Cardiac muscle cell (in vitro differentiated cells and primary cell): ENCODE results near the gene TEAD3. TPM values are rescaled to one million over a fixed set of nuclear protein-coding genes. Genes with fewer than 3 reads are reported as not detected.

ENCODE experiments used
- DNase-seq, 2 donors: peaks; one replicate each; pipeline versions ENCODE4 v3.0.0 to v3.0.0-alpha.2; 2010 to 2017; ENCODE audit warnings: low read depth in 1 of 2, low spot score in 1 of 2
- H3K27ac ChIP-seq: fragments of 200-600 bp; sonication (generic); 2 replicates; pipeline ENCODE4 v1.5.1; 2016
- H3K27me3 ChIP-seq: fragments of 200-600 bp; sonication (generic); 2 replicates; pipeline ENCODE4 v1.6.0; 2016; ENCODE audit warnings: control low read depth
- H3K36me3 ChIP-seq: fragments of 200-600 bp; sonication (generic); 2 replicates; pipeline ENCODE4 v1.5.1; 2016; ENCODE audit warnings: control low read depth
- H3K4me1 ChIP-seq: fragments of 200-600 bp; sonication (generic); 2 replicates; pipeline ENCODE4 v1.8.1; 2017; ENCODE audit warnings: low read depth, mild to moderate bottlenecking, mixed run types
- H3K4me3 ChIP-seq: fragments of 200-600 bp; sonication (generic); 2 replicates; pipeline ENCODE4 v1.5.1; 2016; ENCODE audit warnings: mild to moderate bottlenecking
- H3K9me3 ChIP-seq: fragments of 200-600 bp; sonication (generic); 2 replicates; pipeline ENCODE4 v1.5.1; 2017; ENCODE audit warnings: low read depth, mild to moderate bottlenecking, control low read depth
- CTCF ChIP-seq: IDR thresholded peaks from 2 replicates; pipeline ENCODE4 v1.5.1; 2012; ENCODE audit warnings: low read depth, mild to moderate bottlenecking, low read length
- polyA plus RNA-seq: library from polyadenylated mRNA; unstranded; fragments of >200 nt; fragmentation: Nextera tagmentation; extraction: Ambion mirVana; gene quantifications from 2 replicates; pipeline ENCODE4 v1.2.1, GENCODE V29; 2016
- total RNA-seq: library from RNA; depleted of rRNA; stranded (reverse); fragments of >200 nt; gene quantifications from 2 replicates; pipeline ENCODE4 v1.2.3, GENCODE V29; 2016

TEAD3 gene
- total and polyA plus RNA-seq, 2 experiments from 2014 or later: 64.0 to 98.6 TPM

- Histone ChIP-seq H3K4me3 (no peak overlapping the region), H3K4me1 (no peaks in the 10 kb centered on the region), H3K9me3 (no peaks in the 10 kb centered on the region), H3K27ac (no peak overlapping the region), H3K27me3 (no peaks in the 10 kb centered on the region), H3K36me3 (peaks cover 17% of the 10 kb centered on the region)
- no peak for TF ChIP-seq CTCF
- DNase-seq: no peak
Measured at GRCh38 chr6:35463292-35463691, 33.6 kb downstream of the TEAD3 start.

GRCh38 chr6:35461270-35461669 is 35.6 kb downstream of the TEAD3 start:
- no peak for TF ChIP-seq CTCF
- Histone ChIP-seq H3K4me3 (no peak overlapping the region), H3K4me1 (no peaks in the 10 kb centered on the region), H3K9me3 (no peaks in the 10 kb centered on the region), H3K36me3 (peaks cover 17% of the 10 kb centered on the region), H3K27ac (no peak overlapping the region), H3K27me3 (no peaks in the 10 kb centered on the region)
- no peak for DNase-seq

- no peak overlapping the region for H3K27ac ChIP-seq
- no peak for DNase-seq
- H3K4me3 ChIP-seq: no peak overlapping the region
- H3K36me3 ChIP-seq: peaks cover 12% of the 10 kb centered on the region
- H3K27me3 ChIP-seq: no peaks in the 10 kb centered on the region
- H3K9me3 ChIP-seq: no peaks in the 10 kb centered on the region
- peaks cover 12% of the 10 kb centered on the region for H3K4me1 ChIP-seq
- TF ChIP-seq CTCF: no peak
Measured at GRCh38 chr6:35457907-35458306, 39.0 kb downstream of the TEAD3 start.

- peaks cover 7% of the 10 kb centered on the region for H3K36me3 ChIP-seq
- TF ChIP-seq CTCF: no peak
- no peaks in the 10 kb centered on the region for H3K27me3 ChIP-seq
- no peak overlapping the region for H3K4me3 ChIP-seq
- peak overlapping the region; percentile 51 for H3K27ac ChIP-seq
- no peaks in the 10 kb centered on the region for H3K9me3 ChIP-seq
- DNase-seq: no peak
- H3K4me1 ChIP-seq: peaks cover 22% of the 10 kb centered on the region
Measured at GRCh38 chr6:35454391-35455110, 42.3 kb downstream of the TEAD3 start.

- Histone ChIP-seq H3K4me1 (peaks cover 22% of the 10 kb centered on the region), H3K27ac (no peak overlapping the region), H3K36me3 (peaks cover 2% of the 10 kb centered on the region), H3K27me3 (no peaks in the 10 kb centered on the region), H3K4me3 (peak overlapping the region; percentile 49), H3K9me3 (no peaks in the 10 kb centered on the region)
- TF ChIP-seq CTCF: no peak
- DNase-seq: no peak
Measured at GRCh38 chr6:35453236-35453635, 43.6 kb downstream of the TEAD3 start.
